ENCODE measurements around the gene SCYGR5.
"Not testable (repeated sequence)": the region's sequence is repeated elsewhere in the genome, so short reads cannot be mapped to it uniquely, and the experiment has no call there.

The SCYGR5 gene

DNA sequence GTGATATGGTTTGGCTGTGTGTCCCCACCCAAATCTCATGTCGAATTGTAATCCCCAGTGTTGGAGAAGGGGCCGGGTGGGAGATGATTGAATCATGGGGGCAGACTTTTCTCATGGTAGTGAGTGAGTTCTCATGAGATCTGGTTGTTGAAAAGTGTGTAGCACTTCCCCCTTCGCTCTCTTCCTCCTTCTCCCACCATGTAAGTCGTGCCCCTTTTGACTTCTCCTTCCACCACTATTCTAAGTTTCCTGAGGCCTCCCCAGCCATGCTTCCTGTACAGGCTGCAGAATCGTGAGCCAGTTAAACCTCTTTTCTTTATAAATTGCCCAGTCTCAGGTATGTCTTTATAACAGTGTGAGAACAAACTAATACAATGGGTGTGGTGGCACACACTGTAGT, 7.0 kb downstream of the SCYGR5 start:
- not testable (repeated sequence) for H3K4me3 ChIP-seq (ENCODE audit: extremely low read depth, insufficient read depth, low read length, poor library complexity, severe bottlenecking); H3K36me3 ChIP-seq (ENCODE audit: control insufficient read depth, insufficient read depth, low read length); H3K27ac ChIP-seq (ENCODE audit: low read depth, low read length, severe bottlenecking); H3K9me3 ChIP-seq (ENCODE audit: control insufficient read depth, low read length); H3K4me1 ChIP-seq (ENCODE audit: control insufficient read depth, insufficient read depth, low read length, poor library complexity, severe bottlenecking)
- 80 to 96% methylated on average over 2 to 4 of the region's 5 CpGs for WGBS, 2 experiments (ENCODE audit: insufficient coverage in 2 of 2)

DNA sequence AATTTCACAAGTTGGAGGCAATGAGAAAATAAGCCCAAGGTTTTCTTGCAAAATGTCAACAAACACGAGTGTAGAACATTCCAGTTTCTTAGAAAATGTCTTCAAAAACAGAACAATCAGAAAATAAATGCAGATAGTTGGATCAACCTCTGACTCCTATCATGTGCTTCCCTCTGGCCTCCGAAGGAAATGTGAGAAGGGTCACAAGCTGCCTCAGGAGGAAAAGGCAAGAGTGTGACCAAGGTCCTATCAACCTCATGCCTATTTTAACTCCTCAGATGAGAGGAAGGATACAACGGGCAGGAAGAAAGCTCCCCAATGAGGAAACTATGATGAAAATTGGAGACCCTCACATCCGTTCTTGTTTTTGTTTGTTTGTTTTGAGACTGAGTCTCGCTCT, 7.9 kb downstream of the SCYGR5 start:
- Histone ChIP-seq H3K4me1 (ENCODE audit: control insufficient read depth, insufficient read depth, low read length, poor library complexity, severe bottlenecking) (no peaks in the 10 kb centered on the region), H3K36me3 (ENCODE audit: control insufficient read depth, insufficient read depth, low read length) (no peaks in the 10 kb centered on the region), H3K9me3 (ENCODE audit: control insufficient read depth, low read length) (no peaks in the 10 kb centered on the region), H3K4me3 (ENCODE audit: extremely low read depth, insufficient read depth, low read length, poor library complexity, severe bottlenecking) (no peak overlapping the region), H3K27ac (ENCODE audit: low read depth, low read length, severe bottlenecking) (no peak overlapping the region)
- WGBS, 2 experiments (ENCODE audit: insufficient coverage in 2 of 2) = 83 to 87% methylated on average over 3 of the region's 5 CpGs

DNA sequence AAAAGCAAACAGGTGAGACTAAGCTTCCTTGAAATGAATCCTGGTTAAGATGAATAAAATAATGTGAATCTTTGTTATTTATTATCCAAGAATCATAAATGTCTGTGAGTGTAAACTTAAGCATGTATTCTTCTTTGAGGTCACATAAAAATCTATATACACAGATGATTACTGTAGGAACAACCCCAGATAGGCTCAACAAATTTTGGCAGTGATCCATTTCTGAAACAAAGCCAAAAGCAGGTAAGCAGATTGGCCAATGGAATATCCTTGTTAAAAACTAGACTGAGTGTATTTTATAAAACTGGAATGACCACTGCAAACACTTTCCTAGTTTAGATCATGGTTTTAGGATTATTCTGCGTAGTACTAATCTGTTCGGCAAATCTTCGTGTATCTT, 11.3 kb downstream of the SCYGR5 start:
- no peak overlapping the region for H3K4me3 ChIP-seq (ENCODE audit: extremely low read depth, insufficient read depth, low read length, poor library complexity, severe bottlenecking)
- no peak overlapping the region for H3K27ac ChIP-seq (ENCODE audit: low read depth, low read length, severe bottlenecking)
- no peaks in the 10 kb centered on the region for H3K9me3 ChIP-seq (ENCODE audit: control insufficient read depth, low read length)
- WGBS, 2 experiments (ENCODE audit: insufficient coverage in 2 of 2) = no CpG with 5 or more reads among the region's 3 CpGs
- H3K36me3 ChIP-seq (ENCODE audit: control insufficient read depth, insufficient read depth, low read length) = no peaks in the 10 kb centered on the region
- no peaks in the 10 kb centered on the region for H3K4me1 ChIP-seq (ENCODE audit: control insufficient read depth, insufficient read depth, low read length, poor library complexity, severe bottlenecking)

DNA sequence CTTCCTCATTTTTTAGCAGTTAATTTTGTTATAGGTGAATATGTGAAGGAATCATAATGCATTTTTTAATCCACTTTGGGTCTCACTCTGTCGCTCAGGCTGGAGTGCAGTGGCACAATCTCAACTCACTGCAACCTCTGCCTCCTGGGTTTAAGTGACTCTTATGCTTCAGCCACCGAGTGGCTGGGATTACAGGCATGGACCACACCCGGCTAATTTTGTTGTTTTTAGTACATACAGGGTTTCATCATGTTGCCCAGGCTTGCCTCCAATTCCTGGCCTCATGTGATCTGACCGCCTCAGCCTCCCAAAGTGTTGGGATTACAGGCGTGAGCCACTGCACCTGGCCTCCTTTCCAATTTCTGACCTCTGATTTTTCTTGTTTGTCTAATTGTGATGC, 17.7 kb downstream of the SCYGR5 start:
- H3K36me3 ChIP-seq (ENCODE audit: control insufficient read depth, insufficient read depth, low read length) = no peaks in the 10 kb centered on the region
- WGBS, 2 experiments (ENCODE audit: insufficient coverage in 2 of 2) = 84 to 93% methylated on average over 3 of the region's 5 CpGs
- no peak overlapping the region for H3K4me3 ChIP-seq (ENCODE audit: extremely low read depth, insufficient read depth, low read length, poor library complexity, severe bottlenecking)
- no peaks in the 10 kb centered on the region for H3K4me1 ChIP-seq (ENCODE audit: control insufficient read depth, insufficient read depth, low read length, poor library complexity, severe bottlenecking)
- no peak overlapping the region for H3K27ac ChIP-seq (ENCODE audit: low read depth, low read length, severe bottlenecking)
- H3K9me3 ChIP-seq (ENCODE audit: control insufficient read depth, low read length) = no peaks in the 10 kb centered on the region

DNA sequence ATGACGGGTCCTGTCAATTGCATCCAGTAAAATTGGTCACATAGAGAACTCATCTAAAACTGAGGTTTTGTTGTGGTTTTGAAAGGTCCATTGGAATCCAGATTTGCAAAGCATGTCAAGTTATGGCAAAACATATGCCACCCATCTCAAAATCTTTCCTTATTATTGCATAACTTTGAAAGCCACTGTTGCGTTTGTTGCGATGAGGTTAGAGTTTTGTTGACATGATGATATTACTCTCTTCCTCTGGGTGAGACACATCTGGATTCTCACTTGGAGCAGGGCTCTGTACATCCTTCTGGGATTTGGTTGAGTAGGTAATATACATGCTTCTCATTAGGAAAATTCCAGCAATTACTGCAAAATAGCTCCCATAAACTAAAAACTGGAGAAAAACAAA, 20.6 kb downstream of the SCYGR5 start:
- Histone ChIP-seq H3K36me3 (ENCODE audit: control insufficient read depth, insufficient read depth, low read length) (no peaks in the 10 kb centered on the region), H3K4me3 (ENCODE audit: extremely low read depth, insufficient read depth, low read length, poor library complexity, severe bottlenecking) (no peak overlapping the region), H3K27ac (ENCODE audit: low read depth, low read length, severe bottlenecking) (no peak overlapping the region), H3K4me1 (ENCODE audit: control insufficient read depth, insufficient read depth, low read length, poor library complexity, severe bottlenecking) (no peaks in the 10 kb centered on the region), H3K9me3 (ENCODE audit: control insufficient read depth, low read length) (no peaks in the 10 kb centered on the region)
- WGBS, 2 experiments (ENCODE audit: insufficient coverage in 2 of 2) = 80% methylated on average over 1 of the region's 3 CpGs

DNA sequence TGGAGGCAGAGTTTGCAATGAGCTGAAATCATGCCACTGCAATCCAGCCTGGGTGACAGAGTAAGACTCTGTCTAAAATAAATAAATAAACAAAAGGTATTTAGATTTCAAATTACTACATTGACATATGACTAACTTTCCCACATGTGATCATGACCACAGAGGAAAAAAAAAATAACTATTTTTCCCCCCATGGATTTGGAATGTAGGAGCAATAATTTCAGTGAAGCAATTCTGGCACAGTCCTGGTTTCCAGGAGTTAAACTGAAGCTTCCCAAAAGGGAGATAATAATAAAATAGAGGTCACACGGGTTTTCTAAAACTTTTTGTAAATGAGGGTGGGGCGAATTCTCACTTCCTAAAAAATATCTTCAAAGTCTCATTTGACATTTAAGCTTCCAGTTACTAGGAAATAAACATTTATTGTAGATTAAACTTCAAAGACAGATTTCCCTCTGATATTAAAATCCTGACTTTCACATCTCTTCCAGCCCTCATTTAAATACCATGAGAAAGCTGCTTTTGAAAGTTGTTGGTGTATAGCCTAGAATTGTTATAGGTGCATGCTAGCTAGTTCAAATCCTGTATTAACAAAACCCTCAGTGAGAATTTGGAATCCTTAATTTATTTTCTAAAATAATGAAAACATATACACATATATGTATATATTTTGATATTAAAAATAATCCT, 30.5 kb downstream of the SCYGR5 start:
- Histone ChIP-seq H3K36me3 (ENCODE audit: control insufficient read depth, insufficient read depth, low read length) (no peaks in the 10 kb centered on the region), H3K4me1 (ENCODE audit: control insufficient read depth, insufficient read depth, low read length, poor library complexity, severe bottlenecking) (no peaks in the 10 kb centered on the region), H3K9me3 (ENCODE audit: control insufficient read depth, low read length) (no peaks in the 10 kb centered on the region), H3K27ac (ENCODE audit: low read depth, low read length, severe bottlenecking) (no peak overlapping the region), H3K4me3 (ENCODE audit: extremely low read depth, insufficient read depth, low read length, poor library complexity, severe bottlenecking) (no peak overlapping the region)
- no CpG with 5 or more reads among the region's 2 CpGs for WGBS, 2 experiments (ENCODE audit: insufficient coverage in 2 of 2)

DNA sequence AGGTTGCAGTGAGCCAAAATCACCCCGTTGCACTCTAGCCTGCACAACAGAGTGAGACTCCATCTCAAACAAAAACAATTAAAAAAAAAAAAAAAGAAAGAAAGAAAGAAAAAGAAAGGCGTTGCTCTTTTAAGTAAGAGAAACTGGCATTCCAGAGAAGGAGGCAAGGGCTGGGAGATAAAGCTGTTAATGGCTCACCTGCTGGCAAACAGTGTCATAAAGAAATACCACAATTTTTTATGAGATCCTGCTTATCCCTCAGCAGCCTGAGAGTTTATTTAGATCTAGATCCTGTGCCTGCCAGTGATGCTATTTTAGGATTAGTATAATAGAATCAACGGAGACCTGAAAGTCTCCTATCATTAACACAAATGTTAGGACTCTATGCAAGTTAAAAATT, 35.0 kb downstream of the SCYGR5 start:
- H3K4me3 ChIP-seq (ENCODE audit: extremely low read depth, insufficient read depth, low read length, poor library complexity, severe bottlenecking) = no peak overlapping the region
- WGBS, 2 experiments (ENCODE audit: insufficient coverage in 2 of 2) = no CpG with 5 or more reads among the region's 3 CpGs
- no peaks in the 10 kb centered on the region for H3K9me3 ChIP-seq (ENCODE audit: control insufficient read depth, low read length)
- H3K27ac ChIP-seq (ENCODE audit: low read depth, low read length, severe bottlenecking) = no peak overlapping the region
- peaks cover 4% of the 10 kb centered on the region for H3K4me1 ChIP-seq (ENCODE audit: control insufficient read depth, insufficient read depth, low read length, poor library complexity, severe bottlenecking)
- no peaks in the 10 kb centered on the region for H3K36me3 ChIP-seq (ENCODE audit: control insufficient read depth, insufficient read depth, low read length)

DNA sequence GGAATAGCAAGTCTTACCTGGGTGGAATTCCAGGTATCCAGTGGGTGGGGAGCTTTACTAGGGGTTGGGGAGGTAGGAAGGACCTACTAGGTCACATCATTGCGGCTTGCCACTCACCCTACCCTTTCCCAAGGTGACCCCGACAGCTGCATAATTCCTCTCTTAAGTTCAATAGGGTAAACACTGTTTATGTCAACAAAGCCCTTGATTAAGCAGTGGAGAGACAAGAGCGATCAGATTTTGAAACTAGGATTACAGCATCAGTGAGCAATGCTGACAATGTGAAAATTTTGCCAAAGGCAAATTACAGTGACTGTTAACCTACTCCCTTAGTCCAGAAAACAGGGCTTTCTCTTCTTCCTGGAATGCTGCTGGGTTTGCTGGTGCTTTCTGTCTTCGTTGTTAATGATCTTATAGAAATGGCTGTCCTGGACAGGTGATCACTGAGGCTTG, 36.7 kb downstream of the SCYGR5 start:
- H3K9me3 ChIP-seq (ENCODE audit: control insufficient read depth, low read length) = no peaks in the 10 kb centered on the region
- no peak overlapping the region for H3K4me3 ChIP-seq (ENCODE audit: extremely low read depth, insufficient read depth, low read length, poor library complexity, severe bottlenecking)
- 70 to 71% methylated on average over 1 to 2 of the region's 4 CpGs for WGBS, 2 experiments (ENCODE audit: insufficient coverage in 2 of 2)
- peak overlapping the region; percentile 16 for H3K27ac ChIP-seq (ENCODE audit: low read depth, low read length, severe bottlenecking)
- peaks cover 4% of the 10 kb centered on the region for H3K4me1 ChIP-seq (ENCODE audit: control insufficient read depth, insufficient read depth, low read length, poor library complexity, severe bottlenecking)
- no peaks in the 10 kb centered on the region for H3K36me3 ChIP-seq (ENCODE audit: control insufficient read depth, insufficient read depth, low read length)

DNA sequence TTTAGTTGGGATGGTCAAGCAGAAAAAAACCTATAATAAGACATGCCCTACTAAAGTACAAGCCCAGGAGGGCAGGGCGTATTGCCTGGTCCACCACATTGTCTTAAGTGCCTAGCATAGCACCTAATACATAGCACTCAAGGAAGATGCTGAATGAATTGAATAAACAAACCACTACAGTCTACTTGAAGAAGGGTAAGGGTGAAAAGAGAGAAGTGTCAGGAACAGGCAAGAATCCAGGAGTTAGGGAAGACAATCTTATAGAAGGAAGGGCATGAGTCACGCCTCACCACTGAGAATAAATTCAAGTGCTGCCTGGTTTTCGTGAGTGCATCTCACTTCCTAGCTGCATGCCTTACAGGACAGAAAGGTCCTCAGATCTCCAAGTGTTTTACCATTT, 37.4 kb downstream of the SCYGR5 start:
- Histone ChIP-seq H3K27ac (ENCODE audit: low read depth, low read length, severe bottlenecking) (peak overlapping the region; percentile 11), H3K4me1 (ENCODE audit: control insufficient read depth, insufficient read depth, low read length, poor library complexity, severe bottlenecking) (peaks cover 4% of the 10 kb centered on the region)
- 85 to 93% methylated on average over 2 of the region's 3 CpGs for WGBS, 2 experiments (ENCODE audit: insufficient coverage in 2 of 2)

DNA sequence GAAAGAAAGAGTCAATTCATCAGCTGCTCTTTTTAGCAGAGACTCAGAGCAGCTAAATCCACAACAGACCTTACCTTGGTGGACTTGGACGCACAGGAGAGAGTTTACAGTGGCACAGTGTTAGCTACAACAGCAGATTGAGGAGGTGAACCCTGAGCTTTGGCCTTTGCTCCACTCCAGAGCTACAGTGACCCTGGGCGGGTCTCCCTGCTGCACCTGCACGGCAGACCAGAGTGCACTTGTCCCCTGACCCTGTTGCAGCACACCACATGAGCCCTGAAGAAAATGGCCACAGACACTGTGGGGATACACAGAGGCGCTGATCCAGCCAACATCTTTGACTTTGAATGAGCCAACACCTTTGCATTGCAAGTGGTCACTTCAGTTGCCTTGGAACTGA, 40.3 kb downstream of the SCYGR5 start:
- Histone ChIP-seq H3K9me3 (ENCODE audit: control insufficient read depth, low read length) (no peaks in the 10 kb centered on the region), H3K4me3 (ENCODE audit: extremely low read depth, insufficient read depth, low read length, poor library complexity, severe bottlenecking) (no peak overlapping the region)
- WGBS, 2 experiments (ENCODE audit: insufficient coverage in 2 of 2) = 88 to 92% methylated on average over 3 to 4 of the region's 4 CpGs

More for the DNA sequence above, 37.4 kb downstream of the SCYGR5 start:
- Histone ChIP-seq H3K4me3 (ENCODE audit: extremely low read depth, insufficient read depth, low read length, poor library complexity, severe bottlenecking) (no peak overlapping the region), H3K9me3 (ENCODE audit: control insufficient read depth, low read length) (no peaks in the 10 kb centered on the region), H3K36me3 (ENCODE audit: control insufficient read depth, insufficient read depth, low read length) (no peaks in the 10 kb centered on the region)

DNA sequence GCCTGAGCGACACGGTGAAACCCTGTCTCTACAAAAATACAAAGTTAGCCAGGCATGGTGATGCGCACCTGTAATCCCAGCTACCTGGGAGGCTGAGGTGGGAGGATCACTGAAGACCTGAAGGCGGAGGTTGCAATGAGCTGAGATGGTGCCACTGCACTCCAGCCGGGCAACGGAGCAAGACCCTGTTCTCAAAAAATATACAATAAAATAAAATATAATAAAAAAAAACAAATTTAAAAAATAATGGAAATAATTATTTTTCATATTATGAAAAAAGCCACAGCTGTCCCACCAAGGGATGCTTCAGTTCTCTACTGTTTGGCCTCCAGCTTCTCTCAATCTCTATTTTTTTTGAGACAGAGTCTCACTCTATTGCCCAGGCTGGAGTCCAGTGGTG, 40.8 kb downstream of the SCYGR5 start:
- H3K4me1 ChIP-seq (ENCODE audit: control insufficient read depth, insufficient read depth, low read length, poor library complexity, severe bottlenecking) = peaks cover 4% of the 10 kb centered on the region
- H3K27ac ChIP-seq (ENCODE audit: low read depth, low read length, severe bottlenecking) = no peak overlapping the region
- H3K4me3 ChIP-seq (ENCODE audit: extremely low read depth, insufficient read depth, low read length, poor library complexity, severe bottlenecking) = no peak overlapping the region
- no peaks in the 10 kb centered on the region for H3K36me3 ChIP-seq (ENCODE audit: control insufficient read depth, insufficient read depth, low read length)
- WGBS, 2 experiments (ENCODE audit: insufficient coverage in 2 of 2) = 42 to 100% methylated on average over 2 of the region's 6 CpGs
- no peaks in the 10 kb centered on the region for H3K9me3 ChIP-seq (ENCODE audit: control insufficient read depth, low read length)

More for the DNA sequence above, 40.3 kb downstream of the SCYGR5 start:
- H3K27ac ChIP-seq (ENCODE audit: low read depth, low read length, severe bottlenecking) = no peak overlapping the region
- H3K4me1 ChIP-seq (ENCODE audit: control insufficient read depth, insufficient read depth, low read length, poor library complexity, severe bottlenecking) = peaks cover 4% of the 10 kb centered on the region
- H3K36me3 ChIP-seq (ENCODE audit: control insufficient read depth, insufficient read depth, low read length) = no peaks in the 10 kb centered on the region
